ENCODE measurements around the gene TACR1. TPM values are rescaled to one million over a fixed set of nuclear protein-coding genes. Genes with fewer than 3 reads are reported as not detected.

Gene TACR1
- total RNA-seq, 2 donors from 2014 or later: 0.07 to 0.16 TPM

DNA sequence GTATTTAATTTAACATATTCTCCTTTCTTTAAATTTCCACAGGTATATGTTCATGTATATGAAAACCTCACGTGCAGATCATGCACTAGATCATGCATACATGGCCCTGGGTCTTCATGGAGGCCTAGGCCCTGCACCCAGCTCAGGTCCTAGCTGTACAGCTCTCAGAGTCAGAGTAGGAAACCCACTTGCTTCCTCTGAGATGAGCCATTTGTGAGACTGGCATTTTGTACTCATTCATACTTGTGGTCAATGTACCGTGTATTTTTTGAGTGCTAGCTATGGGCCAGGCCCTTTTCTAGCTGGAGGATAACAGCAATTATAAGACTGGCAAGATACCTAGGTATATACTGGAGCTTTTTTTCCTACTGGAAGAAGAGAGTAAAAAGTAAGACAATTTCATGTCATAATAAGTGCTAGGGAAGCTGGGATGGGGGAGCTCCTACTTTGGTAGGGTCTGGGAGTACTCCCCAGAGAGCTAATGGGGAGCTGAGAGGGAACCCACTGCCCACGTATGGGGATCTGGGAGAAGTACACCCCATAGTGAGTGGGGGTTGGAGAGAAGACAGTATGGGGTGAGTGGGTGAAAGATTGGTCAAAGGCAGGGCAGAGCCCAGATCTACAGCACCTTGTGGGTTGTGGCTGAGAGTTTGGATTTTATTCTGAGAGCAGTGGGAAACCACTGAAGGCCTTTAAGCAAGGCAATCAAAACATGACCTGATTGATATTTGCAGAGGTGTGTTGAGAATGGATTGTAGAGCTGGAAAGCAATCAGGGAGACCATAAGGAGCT is 168.9 kb downstream of the TACR1 start:
- Histone ChIP-seq H3K27ac (no peak overlapping the region), H3K9me3 (no peaks in the 10 kb centered on the region), H3K27me3 (no peaks in the 10 kb centered on the region), H3K4me3 (no peak overlapping the region), H3K4me1 (peaks cover 0 to 9% of the 10 kb centered on the region in 2 donors), H3K36me3 (no peaks in the 10 kb centered on the region)
- DNase-seq (ENCODE audit: low spot score): no peak
- TF ChIP-seq, protein P1, sequence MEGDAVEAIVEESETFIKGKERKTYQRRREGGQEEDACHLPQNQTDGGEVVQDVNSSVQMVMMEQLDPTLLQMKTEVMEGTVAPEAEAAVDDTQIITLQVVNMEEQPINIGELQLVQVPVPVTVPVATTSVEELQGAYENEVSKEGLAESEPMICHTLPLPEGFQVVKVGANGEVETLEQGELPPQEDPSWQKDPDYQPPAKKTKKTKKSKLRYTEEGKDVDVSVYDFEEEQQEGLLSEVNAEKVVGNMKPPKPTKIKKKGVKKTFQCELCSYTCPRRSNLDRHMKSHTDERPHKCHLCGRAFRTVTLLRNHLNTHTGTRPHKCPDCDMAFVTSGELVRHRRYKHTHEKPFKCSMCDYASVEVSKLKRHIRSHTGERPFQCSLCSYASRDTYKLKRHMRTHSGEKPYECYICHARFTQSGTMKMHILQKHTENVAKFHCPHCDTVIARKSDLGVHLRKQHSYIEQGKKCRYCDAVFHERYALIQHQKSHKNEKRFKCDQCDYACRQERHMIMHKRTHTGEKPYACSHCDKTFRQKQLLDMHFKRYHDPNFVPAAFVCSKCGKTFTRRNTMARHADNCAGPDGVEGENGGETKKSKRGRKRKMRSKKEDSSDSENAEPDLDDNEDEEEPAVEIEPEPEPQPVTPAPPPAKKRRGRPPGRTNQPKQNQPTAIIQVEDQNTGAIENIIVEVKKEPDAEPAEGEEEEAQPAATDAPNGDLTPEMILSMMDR (IDR thresholded peaks at IDR 0.05): no peak

- TF ChIP-seq, protein P1 (IDR thresholded peaks at IDR 0.05): no peak
- Histone ChIP-seq H3K4me3 (no peak overlapping the region), H3K36me3 (no peaks in the 10 kb centered on the region), H3K9me3 (no peaks in the 10 kb centered on the region), H3K27ac (no peak overlapping the region), H3K4me1 (no peaks in the 10 kb centered on the region), H3K27me3 (no peaks in the 10 kb centered on the region)
- no peak for DNase-seq (ENCODE audit: low spot score)
Observed at GRCh38 chr2:75027886-75028285, 171.4 kb downstream of the TACR1 start.

DNA sequence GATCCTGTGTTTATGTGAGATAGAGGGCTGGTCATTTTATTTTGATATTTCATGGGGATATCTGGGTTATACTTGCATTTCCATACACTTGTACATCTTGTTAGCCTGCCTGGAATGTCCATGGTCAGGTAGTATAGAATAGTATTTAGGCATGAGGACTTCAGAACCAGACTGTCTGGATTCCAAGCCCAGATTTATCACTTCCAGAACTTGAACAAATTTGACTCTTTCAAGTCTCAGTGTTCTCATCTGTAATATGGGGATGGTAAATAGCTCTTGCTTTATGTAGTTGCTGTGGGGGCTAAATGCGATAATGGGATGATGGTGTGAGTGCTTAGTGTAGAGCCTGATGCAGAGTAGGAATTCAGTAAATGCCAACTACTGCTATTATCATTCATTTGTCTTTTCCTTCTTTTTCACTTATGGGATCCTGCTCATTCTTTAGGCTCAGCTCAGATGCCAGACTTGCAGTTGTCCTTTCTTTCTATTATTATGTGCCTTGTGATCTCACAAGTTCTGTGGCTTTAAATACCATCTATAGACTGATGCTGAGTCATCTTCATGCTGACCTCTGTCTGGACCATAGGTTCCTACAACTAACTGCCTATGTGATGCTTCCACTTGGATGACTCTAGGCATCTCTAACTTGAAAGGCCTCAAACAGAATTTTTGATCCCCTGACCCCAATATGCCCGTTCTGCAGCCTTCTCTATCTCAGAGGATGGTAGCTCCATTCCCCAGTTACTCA is 173.5 kb downstream of the TACR1 start:
- TF ChIP-seq, protein P1 (IDR thresholded peaks at IDR 0.05): no peak
- H3K27ac ChIP-seq: no peak overlapping the region
- H3K36me3 ChIP-seq: no peaks in the 10 kb centered on the region
- DNase-seq (ENCODE audit: low spot score): no peak
- H3K4me3 ChIP-seq: no peak overlapping the region
- H3K9me3 ChIP-seq: no peaks in the 10 kb centered on the region
- H3K4me1 ChIP-seq: no peaks in the 10 kb centered on the region
- H3K27me3 ChIP-seq: no peaks in the 10 kb centered on the region

GRCh38 chr2:75025216-75025615 is 174.1 kb downstream of the TACR1 start:
- DNase-seq (ENCODE audit: low spot score): no peak
- TF ChIP-seq, protein P1 (IDR thresholded peaks at IDR 0.05): no peak

DNA sequence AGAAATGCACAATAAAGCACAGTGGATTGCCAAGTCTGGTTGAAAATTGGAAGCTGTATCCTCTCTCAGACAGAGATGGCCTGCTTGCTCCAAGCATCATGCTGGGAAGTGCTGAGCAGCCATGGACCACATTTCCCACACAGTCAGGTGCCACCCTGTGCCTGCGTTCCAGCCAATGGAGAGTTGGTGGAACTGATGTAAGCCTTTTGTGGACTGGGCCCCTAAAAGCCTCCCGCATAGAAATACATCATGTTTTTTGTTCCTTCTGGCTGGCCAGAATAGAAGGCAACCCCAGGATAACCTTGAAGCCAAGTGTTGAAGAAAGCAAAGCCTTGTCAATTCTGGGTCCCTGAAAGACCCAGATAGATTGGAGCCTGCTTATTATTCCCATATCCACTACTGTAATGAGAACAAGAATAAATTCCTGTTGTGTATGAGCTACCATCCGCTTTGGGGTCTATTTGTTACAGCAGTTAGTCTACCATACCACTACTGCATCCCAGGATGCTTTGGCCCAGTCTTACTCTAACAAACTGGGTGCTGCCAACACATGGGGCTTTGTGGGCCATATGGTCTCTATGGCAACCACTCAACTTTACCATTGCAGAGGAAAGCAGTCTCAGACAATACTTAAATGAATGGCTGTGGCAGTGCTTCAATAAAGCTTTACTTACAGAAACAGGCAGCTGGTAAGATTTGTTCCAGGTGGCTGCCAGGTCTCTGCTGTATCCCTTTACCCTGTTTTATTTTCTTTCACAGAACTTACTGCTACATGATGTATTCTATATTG is 175.5 kb downstream of the TACR1 start:
- Histone ChIP-seq H3K4me3 (no peak overlapping the region), H3K4me1 (no peaks in the 10 kb centered on the region), H3K27ac (no peak overlapping the region), H3K9me3 (no peaks in the 10 kb centered on the region), H3K36me3 (no peaks in the 10 kb centered on the region), H3K27me3 (no peaks in the 10 kb centered on the region)
- TF ChIP-seq, protein P1 (IDR thresholded peaks at IDR 0.05): no peak
- DNase-seq (ENCODE audit: low spot score): no peak

More at GRCh38 chr2:75025216-75025615, 174.1 kb downstream of the TACR1 start:
- Histone ChIP-seq H3K27me3 (no peaks in the 10 kb centered on the region), H3K4me1 (no peaks in the 10 kb centered on the region), H3K4me3 (no peak overlapping the region), H3K27ac (no peak overlapping the region), H3K9me3 (no peaks in the 10 kb centered on the region), H3K36me3 (no peaks in the 10 kb centered on the region)
